HG03103 (cell line): ENCODE measurements around the gene PPM1E.
"Not testable (repeated sequence)": the region's sequence is repeated elsewhere in the genome, so short reads cannot be mapped to it uniquely, and the experiment has no call there.

Experiments
- ATAC-seq: cut with Tn5 transposase; IDR thresholded peaks from one replicate; pipeline ENCODE4 v1.9.1; 2021; ENCODE audit warnings: low read depth; ENCODE audit not compliant: unreplicated experiment

Gene PPM1E

DNA sequence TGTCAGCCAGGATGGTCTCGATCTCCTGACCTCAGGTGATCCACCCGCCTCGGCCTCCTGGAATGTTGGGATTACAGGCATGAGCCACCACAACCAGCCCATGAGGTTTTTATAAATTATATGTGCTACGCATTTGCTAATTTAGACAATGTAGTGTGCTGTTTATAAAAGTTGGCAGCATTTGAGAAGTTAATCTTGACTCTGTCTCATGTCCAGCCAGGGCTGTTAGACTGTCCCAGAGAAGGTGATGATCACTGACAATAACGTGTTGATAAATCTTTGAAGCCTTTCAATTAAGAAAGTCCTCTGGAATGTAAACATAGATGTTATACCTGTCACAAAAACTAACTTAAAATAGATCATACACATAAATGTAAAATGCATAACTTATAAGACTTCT is 82.0 kb downstream of the PPM1E start:
- no peak for ATAC-seq

DNA sequence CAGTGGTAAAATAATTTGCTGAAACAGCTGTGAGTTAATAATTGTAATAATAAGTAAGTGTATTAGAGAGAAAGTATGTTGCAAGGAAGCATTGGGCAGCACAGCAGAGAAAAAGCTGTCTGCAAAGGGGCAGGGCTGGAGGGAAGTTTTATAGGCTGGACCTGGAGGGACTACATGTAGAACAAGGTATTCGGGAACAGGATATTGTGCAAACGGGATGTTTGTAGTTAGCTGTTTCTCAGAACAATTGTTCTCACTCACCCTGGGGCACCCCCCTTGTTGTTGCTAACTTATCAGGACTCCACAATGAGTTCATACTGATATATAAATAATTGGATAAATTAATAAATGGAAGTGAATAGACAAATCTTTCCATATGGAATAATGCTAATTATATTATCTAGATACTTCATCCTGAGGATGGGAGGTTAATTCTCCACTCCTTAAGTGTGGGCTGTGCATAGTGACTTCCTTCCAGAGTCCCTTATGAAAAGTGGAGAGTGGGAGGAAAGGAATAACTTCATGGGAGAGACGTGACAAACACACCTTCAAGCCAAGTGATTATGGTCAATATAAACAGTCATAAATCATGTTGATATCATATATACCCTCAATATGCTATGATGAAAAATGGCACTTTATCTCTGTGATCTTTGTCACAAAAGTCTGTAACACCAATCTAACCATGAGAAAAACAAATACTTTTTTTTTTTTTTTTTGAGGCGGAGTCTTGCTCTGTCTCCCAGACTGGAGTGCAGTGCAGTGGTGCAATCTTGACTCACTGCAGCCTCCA is 85.4 kb downstream of the PPM1E start:
- no peak for ATAC-seq

DNA sequence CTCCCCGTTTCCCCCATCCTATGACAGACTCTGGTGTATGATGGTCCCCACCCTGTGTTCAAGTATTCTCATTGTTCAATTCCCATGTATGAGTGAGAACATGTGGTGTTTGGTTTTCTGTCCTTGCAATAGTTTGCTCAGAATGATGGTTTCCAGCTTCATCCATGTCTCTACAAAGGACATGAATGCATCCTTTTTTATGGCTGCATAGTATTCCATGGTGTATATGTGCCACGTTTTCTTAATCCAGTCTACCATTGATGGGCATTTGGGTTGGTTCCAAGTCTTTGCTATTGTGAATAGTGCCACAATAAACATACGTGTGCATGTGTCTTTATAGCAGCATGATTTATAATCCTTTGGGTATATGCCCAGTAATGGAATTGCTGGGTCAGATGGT is 90.8 kb downstream of the PPM1E start:
- not testable (repeated sequence) for ATAC-seq

DNA sequence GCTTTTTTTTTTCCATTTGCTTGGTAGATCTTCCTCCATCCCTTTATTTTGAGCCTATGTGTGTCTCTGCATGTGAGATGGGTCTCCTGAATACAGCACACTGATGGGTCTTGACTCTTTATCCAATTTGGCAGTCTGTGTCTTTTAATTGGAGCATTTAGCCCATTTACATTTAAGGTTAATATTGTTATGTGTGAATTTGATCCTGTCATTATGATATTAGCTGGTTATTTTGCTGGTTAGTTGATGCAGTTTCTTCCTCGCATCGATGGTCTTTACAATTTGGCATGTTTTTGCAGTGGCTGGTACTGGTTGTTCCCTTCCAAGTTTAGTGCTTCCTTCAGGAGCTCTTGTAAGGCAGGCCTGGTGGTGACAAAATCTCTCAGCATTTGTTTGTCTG is 94.5 kb downstream of the PPM1E start:
- not testable (repeated sequence) for ATAC-seq

DNA sequence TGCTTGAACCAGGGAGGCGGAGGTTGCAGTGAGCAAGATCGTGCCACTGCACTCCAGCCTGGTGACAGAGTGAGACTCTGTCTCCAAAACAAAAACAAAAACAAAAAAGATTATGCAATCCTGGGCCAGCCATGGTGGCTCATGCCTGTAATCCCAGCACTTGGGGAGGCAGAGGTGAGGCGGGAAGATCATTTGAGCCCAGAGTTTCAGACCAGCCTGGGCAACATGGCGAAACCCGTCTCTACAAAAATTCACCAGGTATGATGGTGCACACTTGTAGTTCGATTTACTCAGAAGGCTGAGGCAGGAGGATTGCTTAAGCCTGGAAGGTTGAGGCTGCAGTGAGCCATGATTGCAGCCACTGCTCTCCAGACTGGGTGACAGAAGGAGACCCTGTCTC is 109.6 kb downstream of the PPM1E start:
- no peak for ATAC-seq

DNA sequence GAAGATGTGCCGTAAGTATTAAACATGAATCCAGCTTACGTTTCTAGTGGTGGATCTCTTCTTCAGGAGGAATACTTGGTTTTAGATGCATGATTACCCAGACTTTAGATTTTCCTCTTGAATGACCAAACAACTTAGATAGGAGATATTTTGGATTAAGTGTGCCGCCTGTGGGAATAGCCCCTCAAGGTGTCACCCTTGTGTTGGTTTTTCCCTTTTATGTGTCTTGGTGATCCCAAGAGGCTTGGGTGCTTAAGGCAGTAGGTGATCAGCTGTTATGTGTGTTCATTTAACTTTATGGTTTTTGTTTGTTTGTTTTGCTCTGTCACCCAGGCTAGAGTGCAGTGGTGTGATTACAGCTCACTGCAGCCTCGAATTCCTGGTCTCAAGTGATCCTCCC is 115.1 kb downstream of the PPM1E start:
- no peak for ATAC-seq

DNA sequence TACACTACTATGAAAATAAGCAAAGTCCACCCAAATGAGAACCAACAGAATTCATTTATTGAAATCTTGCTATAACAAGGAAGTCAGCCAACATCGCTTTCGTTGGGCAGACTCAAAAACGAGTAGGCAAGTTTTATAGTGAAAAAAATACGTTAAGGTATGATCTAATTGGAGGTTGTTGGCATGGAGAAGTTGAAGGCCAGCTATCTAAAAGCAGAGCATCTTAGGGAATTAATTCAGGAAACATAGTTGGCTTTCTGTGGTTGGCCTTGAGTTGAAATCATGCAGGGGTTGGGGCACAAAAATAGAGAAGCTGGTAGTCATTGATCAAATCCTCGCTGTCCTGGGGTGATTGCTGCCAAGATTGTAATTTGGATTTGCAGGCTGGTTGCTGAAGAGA is 118.3 kb downstream of the PPM1E start:
- no peak for ATAC-seq

DNA sequence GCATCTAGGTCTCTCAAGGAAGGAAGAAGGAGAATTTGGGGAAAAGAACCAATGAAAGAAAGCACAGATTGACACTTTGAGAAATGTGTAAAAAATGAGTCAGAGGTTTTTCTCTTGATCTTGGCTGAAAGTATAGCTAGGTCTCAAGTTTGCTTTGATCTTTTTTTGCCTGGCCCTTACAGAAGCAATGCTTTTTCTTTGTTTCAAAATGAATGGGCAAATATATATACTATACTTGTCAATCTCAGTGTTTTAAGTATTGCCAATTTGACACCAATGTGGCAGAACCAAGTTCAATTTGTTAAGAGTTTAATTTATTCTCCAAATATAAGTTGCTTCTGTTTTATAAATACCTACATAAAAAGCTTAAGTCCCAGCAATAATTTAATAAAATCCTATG is 119.6 kb downstream of the PPM1E start:
- no peak for ATAC-seq

DNA sequence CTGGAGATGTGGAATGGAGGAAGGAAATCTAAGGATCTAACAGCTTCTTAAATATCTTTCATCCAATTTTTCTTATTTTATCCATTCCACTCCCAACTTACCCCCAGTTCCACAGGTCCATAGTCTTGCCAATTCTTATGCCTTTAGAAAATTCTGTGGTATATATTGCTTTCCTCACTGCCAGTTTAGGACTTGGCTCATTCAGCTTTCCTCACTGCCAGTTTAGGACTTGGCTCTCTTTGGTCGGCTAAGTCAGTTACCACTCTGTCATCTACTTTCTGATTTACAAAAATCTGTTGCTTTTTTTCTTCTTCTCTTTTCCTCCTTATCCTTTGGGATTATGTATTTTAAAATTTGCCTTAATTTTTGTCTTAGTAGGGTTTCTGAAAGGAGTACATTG is 128.5 kb downstream of the PPM1E start:
- no peak for ATAC-seq

DNA sequence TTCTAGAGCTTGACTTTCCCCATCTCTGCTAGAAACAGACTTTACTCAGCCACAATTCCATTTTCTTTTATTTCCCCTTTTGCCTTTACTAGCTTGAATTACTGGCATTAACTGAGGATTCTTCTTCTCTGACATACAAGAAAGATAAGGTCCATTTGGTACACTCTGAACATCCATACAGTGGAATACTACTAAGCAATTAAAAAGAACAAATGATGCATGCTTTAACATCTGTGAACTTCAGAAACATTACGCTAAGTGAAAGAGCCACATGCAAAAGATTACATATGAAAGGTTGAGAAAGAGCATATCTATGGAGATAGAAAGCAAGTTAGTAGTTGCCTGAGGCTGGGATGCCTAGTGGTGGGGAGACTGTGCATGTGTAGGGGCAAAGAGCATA is 130.9 kb downstream of the PPM1E start:
- ATAC-seq, result no peak

DNA sequence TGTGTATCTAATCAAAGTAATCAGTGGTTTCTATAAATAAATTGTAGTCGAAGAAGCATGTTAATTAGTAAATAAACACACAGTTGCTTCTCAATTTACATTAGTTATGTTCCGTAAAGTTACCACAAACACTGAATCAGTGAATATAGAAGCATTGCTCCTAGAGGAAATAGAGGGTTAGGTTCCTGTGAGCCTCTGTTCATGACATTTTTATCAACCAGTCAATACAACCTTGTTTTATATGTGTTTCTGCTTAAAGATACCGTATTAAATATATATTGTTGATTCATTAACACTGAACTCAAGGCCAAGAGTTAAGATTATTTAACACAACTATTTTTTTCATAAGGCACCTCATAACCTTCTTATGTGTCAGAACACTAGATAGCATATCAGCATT is 134.3 kb downstream of the PPM1E start:
- no peak for ATAC-seq

DNA sequence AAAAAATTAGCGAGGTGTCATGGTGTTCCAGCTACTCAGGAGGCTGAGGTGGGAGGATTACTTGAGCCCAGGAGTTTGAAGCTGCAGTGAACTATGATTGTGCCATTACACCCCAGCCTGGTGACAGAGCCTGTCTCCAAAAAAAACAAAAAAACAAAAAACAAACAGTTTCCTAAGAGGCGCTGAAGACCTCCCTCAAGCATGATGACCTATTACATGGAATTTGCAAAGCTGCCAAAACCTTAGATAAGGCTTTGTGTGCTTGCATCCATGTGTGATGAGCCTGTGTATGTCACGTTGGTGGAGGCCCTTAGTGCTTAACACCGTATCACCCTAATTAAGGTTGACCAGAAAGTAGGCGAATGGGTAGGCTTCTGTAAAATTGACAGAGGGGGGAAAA is 143.5 kb downstream of the PPM1E start:
- ATAC-seq, result no peak

DNA sequence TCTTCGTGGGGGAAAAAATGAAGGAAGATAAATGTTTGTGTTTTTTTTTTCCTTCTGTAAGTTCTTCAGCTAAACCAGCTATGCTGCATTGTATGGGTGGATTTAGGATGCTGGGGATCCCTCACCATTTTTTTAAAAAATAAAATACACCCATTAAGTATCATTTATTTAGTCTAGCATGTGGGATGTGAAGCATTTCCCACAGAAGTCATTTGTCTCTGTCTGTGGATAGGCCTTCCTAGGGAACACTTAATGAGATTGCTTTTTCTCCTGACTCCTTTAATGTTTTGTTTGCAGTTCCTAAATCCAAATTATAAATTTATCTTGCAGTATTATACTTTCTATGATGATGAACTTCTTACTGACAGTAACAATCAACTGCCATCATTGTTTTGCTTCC is 146.7 kb downstream of the PPM1E start:
- ATAC-seq, result no peak

DNA sequence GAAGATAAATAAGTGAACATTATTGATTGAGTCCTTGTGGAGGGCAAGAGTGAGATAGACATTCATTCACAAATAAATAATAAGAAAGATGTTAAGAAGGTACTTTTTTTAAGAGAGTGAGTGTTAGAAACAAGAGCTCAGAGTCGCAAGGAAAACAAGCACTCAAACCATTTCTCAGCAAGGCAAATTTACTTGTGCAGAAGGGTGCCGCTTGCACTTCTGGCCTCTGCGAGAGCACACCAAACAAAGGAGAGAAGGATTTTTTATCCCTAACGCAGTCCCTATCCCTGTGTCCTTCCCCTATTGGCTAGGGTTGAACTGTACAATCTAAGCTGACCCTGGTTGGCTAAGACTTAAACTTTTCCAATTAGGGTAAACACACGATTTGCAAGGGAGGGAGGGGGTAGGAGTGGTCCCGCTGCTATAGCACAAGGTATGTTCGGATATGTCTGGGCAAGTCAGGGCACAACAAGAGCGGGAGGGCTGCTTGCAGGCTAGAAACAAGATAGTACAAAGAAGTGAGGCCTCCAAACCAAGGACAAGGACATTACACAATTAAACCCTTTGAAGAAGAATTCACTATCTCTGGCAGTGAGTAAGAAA is 156.2 kb downstream of the PPM1E start:
- no peak for ATAC-seq

DNA sequence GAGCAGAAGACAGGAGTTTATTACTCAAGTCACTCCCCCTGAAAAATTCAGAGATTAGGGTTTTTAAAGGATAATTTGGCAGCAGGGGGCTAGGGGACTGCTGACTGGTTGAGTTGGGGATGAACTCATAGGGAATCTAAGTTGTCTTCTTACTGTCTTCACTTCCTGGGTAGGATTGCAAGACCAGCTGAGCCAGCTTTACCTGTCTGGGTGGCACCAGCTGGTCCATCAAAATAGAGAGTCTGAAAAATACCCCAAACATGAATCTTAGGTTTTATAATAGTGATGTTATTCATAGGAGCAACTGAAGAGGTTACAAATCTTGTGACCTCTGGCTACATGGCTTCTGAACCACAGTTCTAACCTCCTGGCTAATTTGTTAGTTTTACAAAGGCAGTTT is 157.9 kb downstream of the PPM1E start:
- no peak for ATAC-seq

DNA sequence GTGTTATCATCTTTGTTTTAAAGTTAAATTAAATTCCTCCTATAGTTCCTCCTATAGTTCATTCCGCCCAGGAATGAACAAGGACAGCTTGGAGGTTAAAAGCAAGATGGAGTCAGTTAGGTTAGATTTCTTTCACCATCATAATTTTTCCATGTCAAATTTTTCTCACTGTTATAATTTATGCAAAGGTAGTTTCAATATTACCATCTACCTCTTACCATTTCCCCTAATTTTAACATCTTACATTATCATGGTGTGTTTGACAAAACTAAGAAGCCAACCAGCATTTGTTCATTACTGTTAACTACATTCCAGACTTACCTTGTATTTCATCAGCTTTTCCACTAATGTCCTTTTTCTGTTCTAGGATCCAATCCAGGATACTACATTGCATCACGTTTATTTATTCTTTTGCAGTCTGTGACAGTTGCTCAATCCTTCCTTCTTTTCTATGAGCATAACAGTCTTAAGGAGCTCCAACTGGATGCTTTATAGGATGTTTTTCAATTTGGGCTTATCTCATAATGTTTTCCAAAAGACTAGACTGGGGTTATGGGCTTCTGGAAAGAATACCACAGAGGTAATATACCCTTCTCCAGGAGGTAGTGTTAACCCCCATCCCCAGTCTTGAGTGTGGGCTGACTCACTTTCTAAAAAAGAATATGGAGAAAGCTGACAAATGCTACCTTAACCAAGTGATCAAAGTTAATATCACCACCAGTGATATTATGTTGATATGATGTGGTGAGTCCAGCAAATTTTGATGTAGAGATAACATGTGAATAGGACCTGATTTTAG is 158.5 kb downstream of the PPM1E start:
- no peak for ATAC-seq

DNA sequence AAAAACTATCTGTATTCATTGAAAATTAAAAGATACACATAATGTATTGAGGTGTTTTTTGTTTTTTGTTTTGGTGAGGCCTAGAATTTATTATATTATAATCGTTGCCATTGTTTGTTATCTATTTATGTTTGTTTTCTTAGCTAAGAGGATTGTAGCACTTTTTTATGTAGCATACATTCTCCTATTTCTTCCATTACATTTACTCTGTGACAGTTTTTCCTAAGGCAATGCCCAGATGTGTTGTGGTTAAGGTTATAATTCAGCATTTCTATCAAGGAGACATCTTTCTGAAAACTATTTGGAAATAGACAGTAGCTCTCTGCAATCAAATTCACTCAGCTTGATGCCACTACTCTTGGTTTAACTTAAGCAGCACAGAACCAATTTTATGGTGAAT is 161.6 kb downstream of the PPM1E start:
- no peak for ATAC-seq

DNA sequence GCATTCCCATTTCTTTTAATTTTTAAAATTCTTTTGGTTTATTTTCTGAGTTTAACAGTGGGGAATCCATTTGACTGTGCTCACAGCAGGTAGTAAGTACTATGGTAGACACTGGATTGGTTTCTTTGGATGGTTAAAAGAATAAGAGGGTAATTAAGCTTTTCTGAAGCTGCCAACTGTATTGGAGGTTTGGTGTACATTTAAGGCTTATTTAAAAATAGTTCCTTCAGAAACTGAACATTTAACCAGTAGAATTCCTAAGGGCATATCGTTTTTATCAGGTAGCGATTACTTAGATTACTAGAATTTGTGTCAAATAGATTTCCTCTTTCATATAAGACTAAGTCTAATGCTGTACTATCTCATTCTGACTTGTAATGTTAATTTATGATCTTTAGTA is 162.4 kb downstream of the PPM1E start:
- ATAC-seq, result no peak

DNA sequence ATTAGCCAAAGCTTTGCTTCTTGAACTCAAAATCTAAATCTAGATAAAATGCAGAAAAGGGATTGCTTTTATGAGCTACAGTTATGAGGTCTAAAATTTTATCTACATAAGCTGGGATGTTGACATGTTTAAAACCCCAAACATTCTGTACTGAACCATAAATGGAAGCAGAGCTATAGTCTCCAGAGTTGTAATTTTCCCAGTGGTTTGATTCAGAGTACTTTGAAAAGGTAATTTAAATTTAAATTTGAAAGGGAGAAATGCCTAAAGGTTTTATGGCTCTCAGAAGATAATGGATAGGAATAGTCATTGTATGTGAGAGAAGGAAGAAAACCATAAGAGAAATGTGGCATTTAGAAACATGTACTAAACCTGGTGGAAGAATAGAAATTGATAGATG is 163.2 kb downstream of the PPM1E start:
- no peak for ATAC-seq

DNA sequence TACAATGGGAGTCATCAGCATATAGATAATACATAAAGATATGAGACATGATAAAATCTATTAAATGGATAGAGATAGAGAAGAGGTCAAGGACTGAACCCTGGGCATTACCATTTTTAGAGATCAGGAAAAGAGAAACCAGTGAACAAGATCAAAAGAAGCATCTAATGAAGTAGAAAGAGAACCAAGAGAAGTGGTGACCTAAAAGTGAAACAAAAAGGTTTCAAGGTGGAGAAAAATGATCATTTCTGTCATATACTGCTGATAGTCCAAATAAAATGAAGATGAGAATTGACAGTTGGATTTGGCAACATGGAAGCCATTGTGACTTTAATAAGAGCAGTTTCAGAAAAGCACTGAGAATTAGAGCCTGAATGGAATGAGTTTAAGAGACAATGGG is 165.1 kb downstream of the PPM1E start:
- ATAC-seq, result no peak

DNA sequence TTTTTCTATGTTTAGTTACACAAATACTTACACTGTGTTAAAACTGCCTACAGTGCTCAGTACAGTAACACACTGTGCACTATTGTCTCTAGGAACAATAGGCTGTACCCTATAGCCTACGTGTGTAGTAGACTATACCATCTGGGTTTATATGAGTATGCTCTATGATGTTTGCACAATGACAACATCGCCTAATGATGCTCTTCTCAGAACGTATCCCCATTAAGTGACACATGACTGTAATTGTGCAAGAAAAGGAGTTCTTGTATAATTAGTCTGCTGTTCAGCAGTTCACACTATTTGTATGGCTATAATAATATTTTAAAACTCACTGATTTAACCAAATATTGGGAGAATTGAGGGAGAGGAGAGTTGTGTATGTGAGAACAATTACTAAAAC is 177.3 kb downstream of the PPM1E start:
- no peak for ATAC-seq

DNA sequence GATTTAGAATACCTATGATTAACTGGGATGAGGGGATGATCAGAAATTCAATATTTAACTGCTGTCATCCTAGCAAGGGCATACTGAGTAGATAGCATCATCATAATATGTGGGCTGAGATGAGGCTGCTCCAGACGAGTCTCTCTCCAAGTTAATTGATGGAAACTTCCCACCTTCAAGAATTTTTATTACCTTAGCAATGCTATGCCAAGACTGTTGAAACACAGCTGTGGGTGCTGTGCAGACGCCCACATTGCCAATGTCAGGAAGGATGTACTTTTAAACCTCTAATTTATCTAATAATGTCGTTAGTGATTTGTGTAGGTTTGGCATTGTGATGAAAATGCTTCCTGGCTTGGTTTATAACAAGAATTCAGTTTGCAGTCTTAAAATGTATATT is 180.6 kb downstream of the PPM1E start:
- no peak for ATAC-seq
